Ishikawa (cell line): Measurements from ENCODE around the gene MIF4GD.

Source experiments
- CEBPB ChIP-seq: IDR thresholded peaks from 2 replicates; pipeline ENCODE4 v1.6.1; 2012
- CREB1 ChIP-seq: IDR thresholded peaks from 2 replicates; pipeline ENCODE4 v1.6.1; 2012; ENCODE audit warnings: low read depth
- EGR1 ChIP-seq: IDR thresholded peaks from 2 replicates; pipeline ENCODE4 v1.6.1; 2012
- EP300 ChIP-seq: IDR thresholded peaks from 2 replicates; pipeline ENCODE4 v1.6.1; 2012; ENCODE audit warnings: borderline replicate concordance
- FOXM1 ChIP-seq: IDR thresholded peaks from 2 replicates; pipeline ENCODE4 v1.6.1; 2012; ENCODE audit warnings: low read depth, borderline replicate concordance
- NFIC ChIP-seq: IDR thresholded peaks from 2 replicates; pipeline ENCODE4 v1.6.1; 2012
- RAD21 ChIP-seq: IDR thresholded peaks from 2 replicates; pipeline ENCODE4 v1.6.1; 2012; ENCODE audit warnings: low read depth
- TAF1 ChIP-seq: IDR thresholded peaks from 2 replicates; pipeline ENCODE4 v1.6.1; 2012; ENCODE audit warnings: low read depth, mild to moderate bottlenecking
- TCF12 ChIP-seq: IDR thresholded peaks from 2 replicates; pipeline ENCODE4 v1.6.1; 2012; ENCODE audit warnings: low read depth
- TEAD4 ChIP-seq: IDR thresholded peaks from 2 replicates; pipeline ENCODE4 v1.6.1; 2012
- YY1 ChIP-seq: IDR thresholded peaks from 2 replicates; pipeline ENCODE4 v1.6.1; 2012; ENCODE audit warnings: low read depth
- ZBTB7A ChIP-seq: IDR thresholded peaks from 2 replicates; pipeline ENCODE4 v1.6.1; 2012; ENCODE audit warnings: low read depth
- TF ChIP-seq, protein P1 (sequence below): IDR thresholded peaks from 2 replicates; pipeline ENCODE4 v1.6.1; 2012; ENCODE audit warnings: low read depth, mild to moderate bottlenecking
- TF ChIP-seq, protein P2 (sequence below): IDR thresholded peaks from 2 replicates; pipeline ENCODE4 v1.6.1; 2012
- TF ChIP-seq, protein P3 (sequence below): IDR thresholded peaks from 2 replicates; pipeline ENCODE4 v1.6.1; 2012

Gene MIF4GD

DNA sequence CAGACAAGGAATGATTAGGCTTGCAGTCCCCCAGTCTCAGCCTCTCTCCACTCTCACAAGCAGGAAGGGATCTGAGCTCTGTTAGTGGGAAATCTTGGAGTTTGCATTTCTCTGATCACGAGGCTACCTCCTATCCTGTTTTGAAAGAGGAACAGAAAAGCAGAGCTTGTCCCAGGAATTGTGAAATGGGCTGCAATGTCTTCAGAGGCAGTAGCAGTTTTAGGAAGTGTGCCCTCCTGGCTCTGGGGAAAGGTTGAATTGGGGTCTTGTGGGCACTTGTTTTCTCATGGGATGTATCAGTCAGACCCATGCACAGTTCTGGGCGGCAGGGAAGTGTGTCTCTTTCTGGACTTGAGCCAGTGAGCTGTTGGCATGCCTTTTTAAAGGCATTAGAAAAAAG is 42.7 kb downstream of the MIF4GD start:
- TF ChIP-seq TEAD4 (no peak), CEBPB (no peak), TCF12 (no peak), EGR1 (no peak), CREB1 (no peak), NFIC (no peak), TAF1 (no peak), EP300 (no peak), RAD21 (no peak), FOXM1 (no peak), ZBTB7A (no peak), YY1 (no peak)
- TF ChIP-seq, protein P1, sequence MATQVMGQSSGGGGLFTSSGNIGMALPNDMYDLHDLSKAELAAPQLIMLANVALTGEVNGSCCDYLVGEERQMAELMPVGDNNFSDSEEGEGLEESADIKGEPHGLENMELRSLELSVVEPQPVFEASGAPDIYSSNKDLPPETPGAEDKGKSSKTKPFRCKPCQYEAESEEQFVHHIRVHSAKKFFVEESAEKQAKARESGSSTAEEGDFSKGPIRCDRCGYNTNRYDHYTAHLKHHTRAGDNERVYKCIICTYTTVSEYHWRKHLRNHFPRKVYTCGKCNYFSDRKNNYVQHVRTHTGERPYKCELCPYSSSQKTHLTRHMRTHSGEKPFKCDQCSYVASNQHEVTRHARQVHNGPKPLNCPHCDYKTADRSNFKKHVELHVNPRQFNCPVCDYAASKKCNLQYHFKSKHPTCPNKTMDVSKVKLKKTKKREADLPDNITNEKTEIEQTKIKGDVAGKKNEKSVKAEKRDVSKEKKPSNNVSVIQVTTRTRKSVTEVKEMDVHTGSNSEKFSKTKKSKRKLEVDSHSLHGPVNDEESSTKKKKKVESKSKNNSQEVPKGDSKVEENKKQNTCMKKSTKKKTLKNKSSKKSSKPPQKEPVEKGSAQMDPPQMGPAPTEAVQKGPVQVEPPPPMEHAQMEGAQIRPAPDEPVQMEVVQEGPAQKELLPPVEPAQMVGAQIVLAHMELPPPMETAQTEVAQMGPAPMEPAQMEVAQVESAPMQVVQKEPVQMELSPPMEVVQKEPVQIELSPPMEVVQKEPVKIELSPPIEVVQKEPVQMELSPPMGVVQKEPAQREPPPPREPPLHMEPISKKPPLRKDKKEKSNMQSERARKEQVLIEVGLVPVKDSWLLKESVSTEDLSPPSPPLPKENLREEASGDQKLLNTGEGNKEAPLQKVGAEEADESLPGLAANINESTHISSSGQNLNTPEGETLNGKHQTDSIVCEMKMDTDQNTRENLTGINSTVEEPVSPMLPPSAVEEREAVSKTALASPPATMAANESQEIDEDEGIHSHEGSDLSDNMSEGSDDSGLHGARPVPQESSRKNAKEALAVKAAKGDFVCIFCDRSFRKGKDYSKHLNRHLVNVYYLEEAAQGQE = no peak
- TF ChIP-seq, protein P2, sequence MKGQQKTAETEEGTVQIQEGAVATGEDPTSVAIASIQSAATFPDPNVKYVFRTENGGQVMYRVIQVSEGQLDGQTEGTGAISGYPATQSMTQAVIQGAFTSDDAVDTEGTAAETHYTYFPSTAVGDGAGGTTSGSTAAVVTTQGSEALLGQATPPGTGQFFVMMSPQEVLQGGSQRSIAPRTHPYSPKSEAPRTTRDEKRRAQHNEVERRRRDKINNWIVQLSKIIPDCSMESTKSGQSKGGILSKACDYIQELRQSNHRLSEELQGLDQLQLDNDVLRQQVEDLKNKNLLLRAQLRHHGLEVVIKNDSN = no peak
- TF ChIP-seq, protein P3, sequence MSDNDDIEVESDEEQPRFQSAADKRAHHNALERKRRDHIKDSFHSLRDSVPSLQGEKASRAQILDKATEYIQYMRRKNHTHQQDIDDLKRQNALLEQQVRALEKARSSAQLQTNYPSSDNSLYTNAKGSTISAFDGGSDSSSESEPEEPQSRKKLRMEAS = no peak

DNA sequence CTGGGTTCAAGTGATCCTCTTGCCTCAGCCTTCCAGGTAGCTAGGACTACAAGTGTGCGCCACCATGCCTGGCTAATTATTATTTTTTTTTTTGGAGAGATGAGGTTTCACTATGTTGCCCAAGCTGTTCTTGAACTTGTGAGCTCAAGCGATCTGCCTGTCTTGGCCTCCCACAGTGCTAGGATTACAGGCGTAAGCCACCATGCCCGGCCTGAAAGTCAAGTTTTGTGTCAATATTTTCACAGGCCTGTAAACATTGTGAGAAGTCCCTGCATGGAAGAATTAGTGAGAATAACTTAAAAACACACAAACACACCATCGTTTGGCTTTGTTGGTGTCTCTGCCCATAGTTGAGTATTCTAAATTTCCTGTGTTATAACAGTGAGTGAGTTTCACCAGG is 43.3 kb downstream of the MIF4GD start:
- TF ChIP-seq TAF1 (no peak), EP300 (no peak), YY1 (no peak)
- TF ChIP-seq, protein P2 = no peak

DNA sequence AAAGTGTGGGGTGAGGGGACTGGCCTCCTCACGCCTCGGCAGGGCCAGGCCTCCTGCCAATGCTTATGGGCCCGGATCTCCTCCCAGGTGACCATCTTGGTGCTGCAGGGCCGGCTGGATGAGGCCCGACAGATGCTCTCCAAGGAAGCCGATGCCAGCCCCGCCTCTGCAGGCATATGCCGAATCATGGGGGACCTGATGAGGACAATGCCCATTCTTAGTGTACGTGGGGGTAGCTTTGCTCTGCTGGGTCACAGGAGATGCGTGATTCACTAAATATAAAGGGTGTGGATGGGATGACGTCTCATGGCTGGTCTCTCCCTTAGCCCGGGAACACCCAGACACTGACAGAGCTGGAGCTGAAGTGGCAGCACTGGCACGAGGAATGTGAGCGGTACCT is 46.0 kb downstream of the MIF4GD start:
- TF ChIP-seq YY1 (no peak), TEAD4 (no peak)

DNA sequence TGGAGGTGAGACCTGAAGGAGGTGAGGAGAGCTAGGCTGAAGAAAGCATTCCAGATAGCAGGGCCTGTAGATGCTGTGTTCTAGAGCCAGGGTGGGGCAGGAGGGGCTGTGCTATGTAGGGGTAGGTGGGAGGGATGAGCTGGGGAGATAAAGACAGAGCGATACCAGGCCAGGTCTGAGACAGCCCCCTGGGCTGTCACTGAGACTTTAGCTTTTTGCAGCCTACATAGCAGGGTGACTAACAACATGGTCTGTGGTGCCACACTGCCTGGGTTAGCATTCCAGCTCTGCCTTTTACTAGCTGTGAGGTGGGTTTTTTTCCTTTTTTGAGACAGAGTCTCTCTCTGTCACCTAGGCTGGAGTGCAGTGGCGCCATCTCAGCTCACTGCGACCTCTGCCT is 51.2 kb downstream of the MIF4GD start:
- TF ChIP-seq TCF12 (no peak), ZBTB7A (no peak), CREB1 (no peak), EGR1 (no peak), RAD21 (no peak), NFIC (no peak), TAF1 (no peak), TEAD4 (no peak), FOXM1 (no peak), CEBPB (no peak), EP300 (no peak), YY1 (no peak)
- TF ChIP-seq, protein P2 = no peak
- TF ChIP-seq, protein P3 = no peak
- TF ChIP-seq, protein P1 = no peak

DNA sequence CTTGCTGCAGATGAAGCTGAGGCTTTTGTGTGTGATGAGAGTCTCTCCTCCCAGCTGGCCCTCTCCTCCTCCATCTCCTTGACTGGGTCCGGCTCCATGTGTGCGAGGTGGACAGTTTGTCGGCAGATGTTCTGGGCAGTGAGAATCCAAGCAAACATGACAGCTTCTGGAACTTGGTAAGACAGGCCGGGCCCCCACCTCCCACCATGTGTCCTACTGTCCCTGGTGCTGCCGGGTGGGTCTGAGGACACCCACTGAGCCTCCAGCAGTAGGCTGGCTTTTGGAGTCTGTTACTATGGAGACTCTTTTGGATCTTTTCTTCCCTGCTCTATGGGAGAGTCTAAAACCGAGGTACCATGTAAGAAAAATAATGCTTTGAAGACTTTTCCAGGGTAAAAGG is 52.9 kb downstream of the MIF4GD start:
- no peak for TF ChIP-seq CEBPB
- TF ChIP-seq, protein P1 = no peak
- TF ChIP-seq TCF12 = no peak
- no peak for TF ChIP-seq NFIC
- TF ChIP-seq EP300 = no peak
- TF ChIP-seq TEAD4 = no peak
- no peak for TF ChIP-seq CREB1
- no peak for TF ChIP-seq EGR1
- TF ChIP-seq TAF1 = no peak
- no peak for TF ChIP-seq ZBTB7A
- TF ChIP-seq, protein P2 = no peak
- no peak for TF ChIP-seq YY1
- no peak for TF ChIP-seq FOXM1
